ENCODE measurements around the gene MYL6. TPM values are rescaled to one million over a fixed set of nuclear protein-coding genes. Genes with fewer than 3 reads are reported as not detected.
A peak's percentile ranks its signal among the peaks of the same experiment; 100 is the strongest.
"Not testable (repeated sequence)": the region's sequence is repeated elsewhere in the genome, so short reads cannot be mapped to it uniquely, and the experiment has no call there.

The MYL6 gene
- total RNA-seq, 2 experiments from 2014 or later, result 1,307 to 1,412 TPM

- peak; percentile 48 for ATAC-seq
- Mint-ChIP-seq H3K4me3 (peak overlapping the region; percentile 95), H3K27me3 (no peaks in the 10 kb centered on the region), H3K4me1 (peaks cover 46% of the 10 kb centered on the region), H3K36me3 (peaks cover 14% of the 10 kb centered on the region), H3K27ac (peak overlapping the region; percentile 97), H3K9me3 (ENCODE audit: low read depth) (no peaks in the 10 kb centered on the region)
- CTCF ChIA-PET, result interaction anchor here (0.6 to 6.7 kb wide), 53 partner anchors 8 to 1024 kb away, joined by 3 to 154 read pairs (median 6); partner anchors contain the start of genes ANKRD52, APOF, CNPY2 and COQ10A
- DNase-seq, result peak; percentile 88
Measured at GRCh38 chr12:56189918-56190694, 31.9 kb downstream of the MYL6 start.

- peak overlapping the region; percentile 97 for H3K27ac Mint-ChIP-seq
- CTCF ChIA-PET, result interaction anchor here (1.0 to 6.7 kb wide), 16 partner anchors 23 to 313 kb away, joined by 3 to 154 read pairs (median 14); partner anchors contain the start of genes ANKRD52, CNPY2, COQ10A and ESYT1
- peaks cover 13% of the 10 kb centered on the region for H3K36me3 Mint-ChIP-seq
- H3K4me3 Mint-ChIP-seq, result peak overlapping the region; percentile 95
- no peak for DNase-seq
- H3K27me3 Mint-ChIP-seq, result no peaks in the 10 kb centered on the region
- H3K9me3 Mint-ChIP-seq (ENCODE audit: low read depth), result no peaks in the 10 kb centered on the region
- ATAC-seq, result no peak
- H3K4me1 Mint-ChIP-seq, result peaks cover 46% of the 10 kb centered on the region
Measured at GRCh38 chr12:56190695-56191155, 32.6 kb downstream of the MYL6 start.

GRCh38 chr12:56192582-56192981 is 34.4 kb downstream of the MYL6 start:
- H3K27ac Mint-ChIP-seq, result no peak overlapping the region
- ATAC-seq, result no peak
- H3K4me1 Mint-ChIP-seq, result peaks cover 32% of the 10 kb centered on the region
- H3K27me3 Mint-ChIP-seq, result no peaks in the 10 kb centered on the region
- no peaks in the 10 kb centered on the region for H3K9me3 Mint-ChIP-seq (ENCODE audit: low read depth)
- peaks cover 3% of the 10 kb centered on the region for H3K36me3 Mint-ChIP-seq
- CTCF ChIA-PET, result interaction anchor here (0.7 to 6.7 kb wide), 12 partner anchors 13 to 274 kb away, joined by 3 to 151 read pairs (median 4); partner anchors contain the start of genes ANKRD52, ESYT1, RNF41 and ZC3H10
- no peak for DNase-seq
- no peak overlapping the region for H3K4me3 Mint-ChIP-seq

- no peak overlapping the region for H3K4me3 Mint-ChIP-seq
- peaks cover 27% of the 10 kb centered on the region for H3K4me1 Mint-ChIP-seq
- peak overlapping the region; percentile 67 for H3K27ac Mint-ChIP-seq
- H3K27me3 Mint-ChIP-seq, result no peaks in the 10 kb centered on the region
- DNase-seq (peak; percentile 89), ATAC-seq (no peak)
- CTCF ChIA-PET, result interaction anchor here (0.7 to 6.7 kb wide), 10 partner anchors 12 to 271 kb away, joined by 3 to 151 read pairs (median 6); partner anchors contain the start of genes ANKRD52, ESYT1, RNF41 and ZC3H10
- peaks cover 3% of the 10 kb centered on the region for H3K36me3 Mint-ChIP-seq
- no peaks in the 10 kb centered on the region for H3K9me3 Mint-ChIP-seq (ENCODE audit: low read depth)
Measured at GRCh38 chr12:56193025-56193578, 34.9 kb downstream of the MYL6 start.

GRCh38 chr12:56196818-56197550 is 38.8 kb downstream of the MYL6 start:
- not testable (repeated sequence) for H3K36me3 Mint-ChIP-seq; H3K27ac Mint-ChIP-seq; H3K27me3 Mint-ChIP-seq; DNase-seq; H3K9me3 Mint-ChIP-seq (ENCODE audit: low read depth); H3K4me3 Mint-ChIP-seq; ATAC-seq
- CTCF ChIA-PET, result interaction anchor here (0.6 to 1.5 kb wide), 2 partner anchors 9 to 124 kb away, joined by 3 to 8 read pairs; no protein-coding TSS in a partner anchor
- H3K4me1 Mint-ChIP-seq, result peaks cover 14% of the 10 kb centered on the region

- H3K9me3 Mint-ChIP-seq (ENCODE audit: low read depth), result no peaks in the 10 kb centered on the region
- no peaks in the 10 kb centered on the region for H3K36me3 Mint-ChIP-seq
- no peak for ATAC-seq
- no peak overlapping the region for H3K4me3 Mint-ChIP-seq
- no peak for DNase-seq
- H3K4me1 Mint-ChIP-seq, result peaks cover 5% of the 10 kb centered on the region
- no peak overlapping the region for H3K27ac Mint-ChIP-seq
- no peaks in the 10 kb centered on the region for H3K27me3 Mint-ChIP-seq
- CTCF ChIA-PET, result interaction anchor here (1.1 kb wide), 1 partner anchor 8 kb away, joined by 3 read pairs; the partner anchor contains the start of gene SMARCC2
Measured at GRCh38 chr12:56197921-56198635, 39.9 kb downstream of the MYL6 start.

- no peaks in the 10 kb centered on the region for H3K27me3 Mint-ChIP-seq
- no peaks in the 10 kb centered on the region for H3K36me3 Mint-ChIP-seq
- no peak for DNase-seq
- CTCF ChIA-PET, result interaction anchor here (1.1 kb wide), 1 partner anchor 9 kb away, joined by 3 read pairs; the partner anchor contains the start of gene SMARCC2
- no peak for ATAC-seq
- no peak overlapping the region for H3K4me3 Mint-ChIP-seq
- no peaks in the 10 kb centered on the region for H3K4me1 Mint-ChIP-seq
- no peaks in the 10 kb centered on the region for H3K9me3 Mint-ChIP-seq (ENCODE audit: low read depth)
- H3K27ac Mint-ChIP-seq, result no peak overlapping the region
Measured at GRCh38 chr12:56198836-56199235, 40.7 kb downstream of the MYL6 start.

GRCh38 chr12:56202366-56202765 is 44.2 kb downstream of the MYL6 start:
- DNase-seq (no peak), ATAC-seq (no peak)
- Mint-ChIP-seq H3K36me3 (peaks cover 17% of the 10 kb centered on the region), H3K27me3 (no peaks in the 10 kb centered on the region), H3K27ac (no peak overlapping the region), H3K4me1 (no peaks in the 10 kb centered on the region), H3K9me3 (ENCODE audit: low read depth) (no peaks in the 10 kb centered on the region), H3K4me3 (no peak overlapping the region)
- CTCF ChIA-PET, result interaction anchor here (1.4 to 2.3 kb wide), 3 partner anchors 13 to 262 kb away, joined by 4 to 14 read pairs (median 7); partner anchors contain the start of genes SMARCC2 and ZC3H10

GRCh38 chr12:56202838-56203237 is 44.7 kb downstream of the MYL6 start:
- peaks cover 22% of the 10 kb centered on the region for H3K36me3 Mint-ChIP-seq
- no peaks in the 10 kb centered on the region for H3K9me3 Mint-ChIP-seq (ENCODE audit: low read depth)
- DNase-seq (no peak), ATAC-seq (no peak)
- H3K27ac Mint-ChIP-seq, result no peak overlapping the region
- H3K27me3 Mint-ChIP-seq, result no peaks in the 10 kb centered on the region
- no peaks in the 10 kb centered on the region for H3K4me1 Mint-ChIP-seq
- CTCF ChIA-PET, result interaction anchor here (1.5 to 2.3 kb wide), 2 partner anchors 14 to 85 kb away, joined by 4 to 14 read pairs; partner anchors contain the start of genes SMARCC2 and ZC3H10
- H3K4me3 Mint-ChIP-seq, result no peak overlapping the region

- peaks cover 26% of the 10 kb centered on the region for H3K36me3 Mint-ChIP-seq
- H3K27me3 Mint-ChIP-seq, result no peaks in the 10 kb centered on the region
- H3K4me3 Mint-ChIP-seq, result no peak overlapping the region
- no peak overlapping the region for H3K27ac Mint-ChIP-seq
- no peaks in the 10 kb centered on the region for H3K4me1 Mint-ChIP-seq
- CTCF ChIA-PET, result interaction anchor here (1.5 kb wide), 1 partner anchor 12 kb away, joined by 4 read pairs; no protein-coding TSS in a partner anchor
- no peak for ATAC-seq
- no peaks in the 10 kb centered on the region for H3K9me3 Mint-ChIP-seq (ENCODE audit: low read depth)
- DNase-seq, result no peak
Measured at GRCh38 chr12:56204275-56204674, 46.1 kb downstream of the MYL6 start.

GRCh38 chr12:56205445-56205844 is 47.3 kb downstream of the MYL6 start:
- H3K9me3 Mint-ChIP-seq (ENCODE audit: low read depth), result no peaks in the 10 kb centered on the region
- H3K4me3 Mint-ChIP-seq, result no peak overlapping the region
- no peak overlapping the region for H3K27ac Mint-ChIP-seq
- no peaks in the 10 kb centered on the region for H3K4me1 Mint-ChIP-seq
- no peaks in the 10 kb centered on the region for H3K27me3 Mint-ChIP-seq
- CTCF ChIA-PET, result interaction anchor here (0.8 to 3.9 kb wide), 8 partner anchors 11 to 259 kb away, joined by 3 to 17 read pairs (median 6); partner anchors contain the start of genes ANKRD52, COQ10A and SMARCC2
- no peak for DNase-seq
- ATAC-seq, result peak; percentile 62
- H3K36me3 Mint-ChIP-seq, result peaks cover 35% of the 10 kb centered on the region
